RCC 7860 (cell line): ENCODE data around the gene ORM2.
"Not testable (repeated sequence)": the region's sequence is repeated elsewhere in the genome, so short reads cannot be mapped to it uniquely, and the experiment has no call there.

Experiments used
- DNase-seq: peaks from one replicate; pipeline ENCODE4 v3.0.0-alpha.2; 2015; ENCODE audit warnings: low spot score
- FAIRE-seq: peaks from 2 replicates; lab custom pipeline; 2012; peaks lifted over from hg19 to GRCh38; lab: Jason Lieb, UNC

The ORM2 gene

GRCh38 chr9:114328937-114329624, 588 bp upstream of the ORM2 start:
- not testable (repeated sequence) for FAIRE-seq, DNase-seq

- FAIRE-seq (no peak), DNase-seq (no peak)
Measured at GRCh38 chr9:114330636-114331035, 967 bp downstream of the ORM2 start.

GRCh38 chr9:114331229-114332195, 1.8 kb downstream of the ORM2 start:
- not testable (repeated sequence) for DNase-seq, FAIRE-seq

GRCh38 chr9:114332474-114333040, 2.9 kb downstream of the ORM2 start:
- not testable (repeated sequence) for FAIRE-seq, DNase-seq

GRCh38 chr9:114333718-114334117, 4.0 kb downstream of the ORM2 start:
- FAIRE-seq, DNase-seq: not testable (repeated sequence)

- no peak for FAIRE-seq
- no peak for DNase-seq
Measured at GRCh38 chr9:114334490-114334889, 4.8 kb downstream of the ORM2 start.

- no peak for DNase-seq
- FAIRE-seq: no peak
Measured at GRCh38 chr9:114335745-114336144, 6.1 kb downstream of the ORM2 start.

GRCh38 chr9:114336157-114336556, 6.5 kb downstream of the ORM2 start:
- no peak for FAIRE-seq
- DNase-seq: no peak

GRCh38 chr9:114336699-114337395, 7.2 kb downstream of the ORM2 start:
- DNase-seq: no peak
- FAIRE-seq: no peak

- DNase-seq (no peak), FAIRE-seq (no peak)
Measured at GRCh38 chr9:114338187-114338586, 8.5 kb downstream of the ORM2 start.

- peak; percentile 43 for FAIRE-seq
- DNase-seq: peak; percentile 56
Measured at GRCh38 chr9:114339130-114339908, 9.7 kb downstream of the ORM2 start.

- DNase-seq: no peak
- FAIRE-seq: no peak
Measured at GRCh38 chr9:114341152-114341830, 11.6 kb downstream of the ORM2 start.

- DNase-seq (no peak), FAIRE-seq (no peak)
Measured at GRCh38 chr9:114341991-114342390, 12.3 kb downstream of the ORM2 start.

GRCh38 chr9:114342755-114343440, 13.2 kb downstream of the ORM2 start:
- DNase-seq (no peak), FAIRE-seq (no peak)

GRCh38 chr9:114343471-114344187, 14.0 kb downstream of the ORM2 start:
- no peak for FAIRE-seq
- no peak for DNase-seq

- no peak for DNase-seq
- no peak for FAIRE-seq
Measured at GRCh38 chr9:114344188-114344566, 14.5 kb downstream of the ORM2 start.

- FAIRE-seq (peak; percentile 33), DNase-seq (peak; percentile 27)
Measured at GRCh38 chr9:114344692-114345091, 15.0 kb downstream of the ORM2 start.

- DNase-seq (no peak), FAIRE-seq (no peak)
Measured at GRCh38 chr9:114345493-114346065, 15.9 kb downstream of the ORM2 start.
